ENCODE measurements around the gene PIKFYVE. TPM values are rescaled to one million over a fixed set of nuclear protein-coding genes. Genes with fewer than 3 reads are reported as not detected.

The PIKFYVE gene
- total and polyA plus RNA-seq, 2 donors (not counting 1 experiment from before 2014, with no cell fraction given), result 20.3 to 80.9 TPM

DNA sequence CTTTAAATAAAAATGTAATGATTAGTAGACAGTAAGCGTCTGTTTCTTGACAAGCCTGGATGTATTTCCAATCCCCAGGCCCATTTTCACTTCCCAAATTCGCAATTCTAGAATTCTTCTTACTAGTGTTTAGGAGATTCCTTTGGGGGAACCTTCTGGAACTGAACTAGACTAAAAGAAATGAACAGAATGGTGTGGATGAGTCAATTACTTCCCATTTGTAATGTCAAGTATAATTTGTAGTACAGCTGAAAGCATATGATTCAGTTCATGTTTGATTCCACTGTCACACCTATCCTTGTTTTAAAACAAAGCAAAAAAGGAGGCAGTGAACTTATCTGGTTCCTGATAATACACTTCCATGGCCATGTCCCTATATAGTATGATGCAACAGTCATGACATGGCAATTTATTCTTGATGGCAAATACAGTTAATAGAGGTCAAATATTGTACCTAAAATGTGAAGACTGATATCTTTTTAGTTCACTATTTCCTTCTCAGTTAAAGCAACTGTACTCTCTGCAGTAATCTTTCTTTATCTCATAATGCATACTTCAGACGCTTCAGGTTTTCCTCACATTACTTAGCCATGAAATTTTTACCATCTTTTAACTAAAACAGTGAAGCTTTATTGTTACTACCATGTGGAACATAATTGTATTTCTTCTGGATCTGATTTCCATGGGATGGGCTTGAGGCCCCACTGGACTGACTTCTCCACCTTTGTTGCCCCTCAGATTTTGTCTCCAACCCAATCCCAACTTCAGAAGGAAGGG, 13.2 kb upstream of the PIKFYVE start:
- peak overlapping the region; percentile 99 for H3K4me3 Mint-ChIP-seq
- no peaks in the 10 kb centered on the region for H3K27me3 ChIP-seq (replicated peaks in 1 of 4; ENCODE audit: control extremely low read depth in 1 of 4, control insufficient read depth in 3 of 4, insufficient read depth in 4 of 4, low read length in 3 of 4)
- no peak for ATAC-seq (ENCODE audit: low read depth)
- peaks cover 4 to 28% of the 10 kb centered on the region in 2 experiments for H3K36me3 ChIP-seq (replicated peaks in 1 of 2; ENCODE audit: control extremely low read depth in 1 of 2, control insufficient read depth in 1 of 2, extremely low read depth in 1 of 2, insufficient read depth in 2 of 2, low read length in 1 of 2)
- DNase-seq, result no peak
- no peaks in the 10 kb centered on the region for H3K27me3 Mint-ChIP-seq
- no peak overlapping the region for H2AFZ ChIP-seq (ENCODE audit: insufficient read depth, low read depth, low read length, poor library complexity, severe bottlenecking)
- CTCF ChIA-PET, result interaction anchor here (0.6 to 6.0 kb wide), 10 partner anchors 9 to 659 kb away, joined by 3 to 63 read pairs (median 4); partner anchors contain the start of genes C2orf80 and PIKFYVE
- no peaks in the 10 kb centered on the region for H4K20me1 ChIP-seq (ENCODE audit: control insufficient read depth, insufficient read depth, low read length, poor library complexity, severe bottlenecking)
- peak overlapping the region in 1 of 2 donors; percentile 35 for H3K27ac ChIP-seq (ENCODE audit: low read length in 2 of 2)
- peak overlapping the region; percentile 59 for H3K27ac Mint-ChIP-seq
- no peaks in the 10 kb centered on the region for H3K9me3 ChIP-seq (ENCODE audit: control extremely low read depth in 1 of 3, control insufficient read depth in 2 of 3, insufficient read depth in 1 of 3, low read length in 2 of 3)
- no peak for TF ChIP-seq EZH2 (IDR thresholded peaks at IDR 0.05; ENCODE audit: borderline replicate concordance, insufficient read depth, low read depth, low read length, poor library complexity, severe bottlenecking)
- TF ChIP-seq, protein P1, sequence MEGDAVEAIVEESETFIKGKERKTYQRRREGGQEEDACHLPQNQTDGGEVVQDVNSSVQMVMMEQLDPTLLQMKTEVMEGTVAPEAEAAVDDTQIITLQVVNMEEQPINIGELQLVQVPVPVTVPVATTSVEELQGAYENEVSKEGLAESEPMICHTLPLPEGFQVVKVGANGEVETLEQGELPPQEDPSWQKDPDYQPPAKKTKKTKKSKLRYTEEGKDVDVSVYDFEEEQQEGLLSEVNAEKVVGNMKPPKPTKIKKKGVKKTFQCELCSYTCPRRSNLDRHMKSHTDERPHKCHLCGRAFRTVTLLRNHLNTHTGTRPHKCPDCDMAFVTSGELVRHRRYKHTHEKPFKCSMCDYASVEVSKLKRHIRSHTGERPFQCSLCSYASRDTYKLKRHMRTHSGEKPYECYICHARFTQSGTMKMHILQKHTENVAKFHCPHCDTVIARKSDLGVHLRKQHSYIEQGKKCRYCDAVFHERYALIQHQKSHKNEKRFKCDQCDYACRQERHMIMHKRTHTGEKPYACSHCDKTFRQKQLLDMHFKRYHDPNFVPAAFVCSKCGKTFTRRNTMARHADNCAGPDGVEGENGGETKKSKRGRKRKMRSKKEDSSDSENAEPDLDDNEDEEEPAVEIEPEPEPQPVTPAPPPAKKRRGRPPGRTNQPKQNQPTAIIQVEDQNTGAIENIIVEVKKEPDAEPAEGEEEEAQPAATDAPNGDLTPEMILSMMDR (IDR thresholded peaks at IDR 0.05), result no peak
- intact Hi-C loops (cut with micrococcal nuclease), result loop anchor here (10.0 kb wide), 2 partner anchors 508 to 1088 kb away; partner anchors contain the start of gene KLF7
- peak overlapping the region; percentile 85 for H3K4me2 ChIP-seq (replicated peaks; ENCODE audit: low read depth, low read length, poor library complexity, severe bottlenecking)
- peaks cover 30 to 41% of the 10 kb centered on the region in 2 donors for H3K4me1 ChIP-seq (ENCODE audit: control insufficient read depth in 2 of 2, insufficient read depth in 2 of 2, low read length in 2 of 2)
- H3K4me3 ChIP-seq (ENCODE audit: control extremely low read depth in 1 of 5, extremely low read depth in 1 of 5, insufficient read depth in 1 of 5, low read depth in 2 of 5, low read length in 4 of 5), result no peak overlapping the region
- peaks cover 33% of the 10 kb centered on the region for H3K79me2 ChIP-seq (ENCODE audit: control insufficient read depth, insufficient read depth, low read length)
- POLR2A ChIA-PET, result interaction anchor here (5.1 kb wide), 1 partner anchor 12 kb away, joined by 31 read pairs; the partner anchor contains the start of gene PIKFYVE
- no peak overlapping the region for H3K9ac ChIP-seq (ENCODE audit: low read length)
- no peaks in the 10 kb centered on the region for H3K9me3 Mint-ChIP-seq (ENCODE audit: insufficient read depth)
- no CpG with 5 or more reads among the region's 3 CpGs for WGBS (ENCODE audit: insufficient coverage)
- H3K4me1 Mint-ChIP-seq, result peaks cover 56% of the 10 kb centered on the region
